ENCODE measurements around the gene NCAM1. TPM values are rescaled to one million over a fixed set of nuclear protein-coding genes. Genes with fewer than 3 reads are reported as not detected.

The NCAM1 gene
- total RNA-seq, 1 experiment from 2014 or later, result 0.33 TPM

DNA sequence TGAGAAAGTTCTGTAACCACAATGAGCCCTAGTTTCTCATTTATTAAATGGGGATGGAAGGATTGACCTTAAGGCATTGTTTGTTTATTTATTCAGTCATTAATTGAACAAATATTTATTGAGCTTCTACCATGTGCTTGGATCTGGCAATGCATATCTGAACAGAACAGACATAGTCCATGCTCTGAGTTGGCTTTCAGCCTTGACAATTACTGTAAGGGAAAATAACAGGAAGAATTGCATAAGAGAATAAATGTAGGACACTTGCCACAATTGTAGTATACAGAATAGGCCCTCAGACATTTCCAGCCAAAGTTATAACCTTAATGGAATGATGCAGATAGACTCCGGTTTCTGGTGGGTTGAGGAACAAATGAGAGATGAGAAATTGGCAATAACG is 192.6 kb downstream of the NCAM1 start:
- Histone ChIP-seq H4K20me1 (ENCODE audit: insufficient read depth) (no peaks in the 10 kb centered on the region; the same call in 1 of the 2 replicates), H3K9me3 (ENCODE audit: insufficient read depth, low read depth) (no peaks in the 10 kb centered on the region), H3K27ac (no peak overlapping the region), H3F3A (ENCODE audit: insufficient read depth, low read depth) (no peaks in the 10 kb centered on the region), H3K9me2 (ENCODE audit: insufficient read depth) (0 out of 2 replicates have a peak, but pooled peaks cover 4% of the 10 kb centered on the region), H3K79me2 (ENCODE audit: low read depth) (no peaks in the 10 kb centered on the region), H2AFZ (no peak overlapping the region), H3K4me2 (no peak overlapping the region), H3K36me3 (ENCODE audit: low read depth) (no peaks in the 10 kb centered on the region), H3K4me3 (no peak overlapping the region), H3K4me1 (replicated peaks; ENCODE audit: insufficient read depth) (no peaks in the 10 kb centered on the region), H3K27me3 (ENCODE audit: insufficient read depth, low read depth) (no peaks in the 10 kb centered on the region)
- ChIA-PET POLR2A (ENCODE audit: unreplicated experiment) (no interaction called here), CTCF (no interaction called here)
- TF ChIP-seq, protein P1, sequence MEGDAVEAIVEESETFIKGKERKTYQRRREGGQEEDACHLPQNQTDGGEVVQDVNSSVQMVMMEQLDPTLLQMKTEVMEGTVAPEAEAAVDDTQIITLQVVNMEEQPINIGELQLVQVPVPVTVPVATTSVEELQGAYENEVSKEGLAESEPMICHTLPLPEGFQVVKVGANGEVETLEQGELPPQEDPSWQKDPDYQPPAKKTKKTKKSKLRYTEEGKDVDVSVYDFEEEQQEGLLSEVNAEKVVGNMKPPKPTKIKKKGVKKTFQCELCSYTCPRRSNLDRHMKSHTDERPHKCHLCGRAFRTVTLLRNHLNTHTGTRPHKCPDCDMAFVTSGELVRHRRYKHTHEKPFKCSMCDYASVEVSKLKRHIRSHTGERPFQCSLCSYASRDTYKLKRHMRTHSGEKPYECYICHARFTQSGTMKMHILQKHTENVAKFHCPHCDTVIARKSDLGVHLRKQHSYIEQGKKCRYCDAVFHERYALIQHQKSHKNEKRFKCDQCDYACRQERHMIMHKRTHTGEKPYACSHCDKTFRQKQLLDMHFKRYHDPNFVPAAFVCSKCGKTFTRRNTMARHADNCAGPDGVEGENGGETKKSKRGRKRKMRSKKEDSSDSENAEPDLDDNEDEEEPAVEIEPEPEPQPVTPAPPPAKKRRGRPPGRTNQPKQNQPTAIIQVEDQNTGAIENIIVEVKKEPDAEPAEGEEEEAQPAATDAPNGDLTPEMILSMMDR (conservative IDR thresholded peaks at IDR 0.05), result no peak
- no peak for TF ChIP-seq EZH2 (IDR thresholded peaks at IDR 0.05; ENCODE audit: low read depth)
- no TSS peak for BruUV-seq (replicated peaks)
- DNase-seq, result no peak
- intact Hi-C loops (cut with micrococcal nuclease; ENCODE audit: unreplicated experiment), result no loop called here

DNA sequence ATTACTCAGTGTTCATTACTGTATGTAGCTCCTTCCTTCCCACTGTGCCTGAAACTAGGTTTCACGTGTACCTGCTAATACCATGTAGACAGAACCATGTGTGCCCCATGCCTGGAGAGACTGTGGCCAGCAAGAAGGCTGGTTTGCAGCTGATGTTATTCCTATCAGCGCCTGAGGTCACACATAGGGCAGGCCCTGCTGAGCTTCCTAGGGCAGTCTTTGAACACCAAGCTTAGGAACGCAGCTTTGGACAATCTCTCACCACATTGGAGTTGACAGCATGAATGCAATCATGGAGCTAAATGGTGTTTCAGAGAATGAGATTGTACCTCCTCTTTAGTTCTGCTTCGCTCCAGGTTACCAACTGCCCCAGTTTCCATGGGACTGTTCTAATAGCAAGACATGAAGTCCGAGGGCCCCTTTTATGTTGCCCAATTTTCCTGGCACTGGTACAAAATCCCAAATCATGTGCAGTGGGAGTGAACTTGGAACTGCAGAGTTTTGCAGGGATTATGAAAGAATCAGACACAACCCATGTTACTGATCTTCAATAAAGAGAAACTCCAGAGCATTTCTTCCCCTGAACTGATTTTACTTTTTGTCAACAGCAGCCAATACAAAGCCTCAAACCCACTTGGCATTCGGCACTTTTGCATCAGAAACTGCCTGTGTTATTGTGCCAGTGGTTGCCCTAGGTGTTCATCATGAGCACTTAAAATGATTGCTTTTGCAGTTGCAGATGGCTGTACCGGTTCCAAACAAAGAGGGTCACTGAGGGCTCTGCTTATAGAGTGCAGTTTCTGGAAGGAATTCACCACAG is 199.0 kb downstream of the NCAM1 start:
- H3K4me2 ChIP-seq, result no peak overlapping the region
- H3K9me3 ChIP-seq (ENCODE audit: insufficient read depth, low read depth), result no peaks in the 10 kb centered on the region
- no peak for TF ChIP-seq EZH2 (IDR thresholded peaks at IDR 0.05; ENCODE audit: low read depth)
- TF ChIP-seq, protein P1 (conservative IDR thresholded peaks at IDR 0.05), result no peak
- no peaks in the 10 kb centered on the region for H3K79me2 ChIP-seq (ENCODE audit: low read depth)
- CTCF ChIA-PET, result no interaction called here
- H3K4me3 ChIP-seq, result no peak overlapping the region
- H3K36me3 ChIP-seq (ENCODE audit: low read depth), result no peaks in the 10 kb centered on the region
- H2AFZ ChIP-seq, result no peak overlapping the region
- H3K9me2 ChIP-seq (ENCODE audit: insufficient read depth), result no peaks in the 10 kb centered on the region
- H3K4me1 ChIP-seq (replicated peaks; ENCODE audit: insufficient read depth), result no peaks in the 10 kb centered on the region
- no peaks in the 10 kb centered on the region for H3F3A ChIP-seq (ENCODE audit: insufficient read depth, low read depth)
- peaks cover 6% of the 10 kb centered on the region; the same call in 1 of the 2 replicates for H3K27me3 ChIP-seq (ENCODE audit: insufficient read depth, low read depth)
- DNase-seq, result no peak
- no TSS peak for BruUV-seq (replicated peaks)
- no peak overlapping the region for H3K27ac ChIP-seq
- H4K20me1 ChIP-seq (ENCODE audit: insufficient read depth), result no peaks in the 10 kb centered on the region
- POLR2A ChIA-PET (ENCODE audit: unreplicated experiment), result no interaction called here
- intact Hi-C loops (cut with micrococcal nuclease; ENCODE audit: unreplicated experiment), result no loop called here

DNA sequence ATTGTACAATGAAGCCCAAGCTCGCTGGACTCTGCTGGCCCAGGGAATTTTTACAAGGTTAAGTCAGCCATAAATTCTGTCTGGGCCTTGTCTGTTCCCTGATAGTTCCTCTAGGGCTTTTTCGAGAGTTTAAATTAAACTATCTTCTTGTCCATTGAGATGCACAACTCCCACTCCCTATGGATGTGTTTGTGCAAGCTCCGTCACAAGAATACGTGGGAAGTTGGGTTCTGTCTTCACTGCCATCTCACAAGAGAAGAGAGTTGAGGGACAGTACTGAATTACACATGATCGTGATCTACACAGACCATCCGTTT is 199.5 kb downstream of the NCAM1 start:
- Histone ChIP-seq H3K4me1 (replicated peaks; ENCODE audit: insufficient read depth) (no peaks in the 10 kb centered on the region), H3K4me2 (no peak overlapping the region), H3K36me3 (ENCODE audit: low read depth) (no peaks in the 10 kb centered on the region), H3K9me2 (ENCODE audit: insufficient read depth) (no peaks in the 10 kb centered on the region), H3K9me3 (ENCODE audit: insufficient read depth, low read depth) (no peaks in the 10 kb centered on the region), H3K27ac (no peak overlapping the region), H3K4me3 (no peak overlapping the region), H3K79me2 (ENCODE audit: low read depth) (no peaks in the 10 kb centered on the region), H2AFZ (no peak overlapping the region), H4K20me1 (ENCODE audit: insufficient read depth) (no peaks in the 10 kb centered on the region), H3F3A (ENCODE audit: insufficient read depth, low read depth) (no peaks in the 10 kb centered on the region), H3K27me3 (ENCODE audit: insufficient read depth, low read depth) (peaks cover 8% of the 10 kb centered on the region; the same call in 1 of the 2 replicates)
- no TSS peak for BruUV-seq (replicated peaks)
- TF ChIP-seq, protein P1 (conservative IDR thresholded peaks at IDR 0.05), result no peak
- no peak for TF ChIP-seq EZH2 (IDR thresholded peaks at IDR 0.05; ENCODE audit: low read depth)
- POLR2A ChIA-PET (ENCODE audit: unreplicated experiment), result no interaction called here
- CTCF ChIA-PET, result no interaction called here
- intact Hi-C loops (cut with micrococcal nuclease; ENCODE audit: unreplicated experiment), result no loop called here
- DNase-seq, result no peak
